Left lung (tissue), 10 donors: ENCODE results near the gene CAPZB. TPM values are rescaled to one million over a fixed set of nuclear protein-coding genes. Genes with fewer than 3 reads are reported as not detected.

Experiments
- ATAC-seq: fragments of 200-7000 bp; cut with Tn5 transposase; one replicate; pipeline ENCODE4 v1.9.1; 2020; ENCODE audit warnings: moderate library complexity
- DNase-seq, 4 donors: peaks; one replicate each; pipeline ENCODE4 v3.0.0-alpha.2; 2013 to 2020
- H3K27ac ChIP-seq, 2 donors: fragments of 200-600 bp; sonication (generic) in 1 of 2; one replicate each; pipeline versions ENCODE4 v1.5.0 to v1.8.0; 2020 to 2021
- H3K27me3 ChIP-seq, 2 donors: fragments of 200-600 bp; sonication (generic) in 1 of 2; one replicate each; pipeline versions ENCODE4 v1.5.0 to v1.8.0; 2020 to 2021
- H3K36me3 ChIP-seq, 2 donors: fragments of 200-600 bp; sonication (generic) in 1 of 2; one replicate each; pipeline versions ENCODE4 v1.5.0 to v1.8.0; 2020 to 2021
- H3K4me1 ChIP-seq, 2 donors: fragments of 200-600 bp; one replicate each; pipeline ENCODE4 v1.8.0; 2021
- H3K4me3 ChIP-seq, 2 donors: fragments of 200-600 bp; sonication (generic) in 1 of 2; one replicate each; pipeline versions ENCODE4 v1.5.0 to v1.8.0; 2020 to 2021; ENCODE audit warnings: mild to moderate bottlenecking in 1 of 2
- H3K9me3 ChIP-seq, 2 donors: fragments of 200-600 bp; sonication (generic) in 1 of 2; one replicate each; pipeline versions ENCODE4 v1.5.0 to v1.8.0; 2020 to 2021
- CTCF ChIP-seq, 2 donors: fragments of 200-600 bp; sonication (generic) in 1 of 2; IDR thresholded peaks; one replicate each; pipeline versions ENCODE4 v1.5.0 to v1.8.0; 2021; ENCODE audit warnings: antibody characterized with exemption in 2 of 2
- intact Hi-C, 2 donors: fragments of 100-400 bp; cut with DNase I; formaldehyde crosslinking; loops; one replicate each; pipeline versions ENCODE4 v1.11.2 to v1.14.2; 2022
- polyA plus RNA-seq, 6 donors: library from polyadenylated mRNA; unstranded; fragments of 120-200 nt; gene quantifications; one replicate each; pipeline ENCODE4 v1.2.1, GENCODE V29; 2013; ENCODE audit not compliant: insufficient read length in 6 of 6
- total RNA-seq, 2 donors: library from RNA; stranded (reverse); fragmentation: NEBNext Ultra II Directional; extraction: Animal tissue kit (Norgen Biotek cat#: 25700); gene quantifications; one replicate each; pipeline ENCODE4 v1.2.1, GENCODE V29; 2021
- donor health status: DM: no; HTN: yes; CAD: no.
- donor health status: DM: no; HTN: no; CAD: no.

The CAPZB gene
- total and polyA plus RNA-seq, 8 donors = 223 to 327 (median 256) TPM

GRCh38 chr1:19340387-19340937 lies 144.9 kb downstream of the CAPZB start:
- Histone ChIP-seq H3K4me3 (no peak overlapping the region), H3K27ac (no peak overlapping the region), H3K27me3 (no peaks in the 10 kb centered on the region), H3K36me3 (peaks cover 0 to 84% of the 10 kb centered on the region in 2 donors), H3K9me3 (no peaks in the 10 kb centered on the region), H3K4me1 (no peaks in the 10 kb centered on the region)
- DNase-seq (peak in 1 of 4 donors; percentile 24), ATAC-seq (no peak)
- no peak for TF ChIP-seq CTCF (IDR thresholded peaks at IDR 0.05)
- intact Hi-C loops = loop anchor here in 1 of 2 donors (10.0 kb wide), 1 partner anchor 314 kb away; no protein-coding TSS in a partner anchor

GRCh38 chr1:19339214-19339861 lies 146.0 kb downstream of the CAPZB start:
- no peak overlapping the region for H3K4me3 ChIP-seq
- no peak overlapping the region for H3K27ac ChIP-seq
- H3K36me3 ChIP-seq = peaks cover 0 to 73% of the 10 kb centered on the region in 2 donors
- no peak for ATAC-seq
- H3K9me3 ChIP-seq = no peaks in the 10 kb centered on the region
- no peak for TF ChIP-seq CTCF (IDR thresholded peaks at IDR 0.05)
- no peaks in the 10 kb centered on the region for H3K4me1 ChIP-seq
- peak in 1 of 4 donors; percentile 47 for DNase-seq
- H3K27me3 ChIP-seq = no peaks in the 10 kb centered on the region
- intact Hi-C loops = no loop called here

GRCh38 chr1:19338323-19338762 lies 147.0 kb downstream of the CAPZB start:
- TF ChIP-seq CTCF (IDR thresholded peaks at IDR 0.05) = no peak
- H3K36me3 ChIP-seq = peaks cover 0 to 63% of the 10 kb centered on the region in 2 donors
- ATAC-seq = peak; percentile 3
- no peak overlapping the region for H3K4me3 ChIP-seq
- no peaks in the 10 kb centered on the region for H3K4me1 ChIP-seq
- no peak overlapping the region for H3K27ac ChIP-seq
- H3K27me3 ChIP-seq = no peaks in the 10 kb centered on the region
- H3K9me3 ChIP-seq = no peaks in the 10 kb centered on the region
- no peak for DNase-seq
- intact Hi-C loops = no loop called here

- H3K36me3 ChIP-seq = peaks cover 0 to 56% of the 10 kb centered on the region in 2 donors
- no peak for ATAC-seq
- intact Hi-C loops = no loop called here
- no peak for DNase-seq
- TF ChIP-seq CTCF (IDR thresholded peaks at IDR 0.05) = no peak
- no peak overlapping the region for H3K27ac ChIP-seq
- H3K4me3 ChIP-seq = no peak overlapping the region
- H3K9me3 ChIP-seq = no peaks in the 10 kb centered on the region
- H3K4me1 ChIP-seq = no peaks in the 10 kb centered on the region
- H3K27me3 ChIP-seq = no peaks in the 10 kb centered on the region
Observed at GRCh38 chr1:19337289-19337688, 148.1 kb downstream of the CAPZB start.

GRCh38 chr1:19336543-19336942 lies 148.8 kb downstream of the CAPZB start:
- intact Hi-C loops = no loop called here

More at GRCh38 chr1:19336543-19336942, 148.8 kb downstream of the CAPZB start:
- no peak for TF ChIP-seq CTCF (IDR thresholded peaks at IDR 0.05)
- DNase-seq (no peak), ATAC-seq (no peak)
- Histone ChIP-seq H3K27me3 (no peaks in the 10 kb centered on the region), H3K4me3 (no peak overlapping the region), H3K36me3 (peaks cover 0 to 56% of the 10 kb centered on the region in 2 donors), H3K9me3 (no peaks in the 10 kb centered on the region), H3K4me1 (no peaks in the 10 kb centered on the region), H3K27ac (no peak overlapping the region)
